Right kidney (tissue), 1 donor: ENCODE data around the gene CCNI.
"Not testable (repeated sequence)": the region's sequence is repeated elsewhere in the genome, so short reads cannot be mapped to it uniquely, and the experiment has no call there.

Source experiments
- DNase-seq: peaks from one replicate; pipeline ENCODE4 v3.0.0-alpha.2; 2016

CCNI gene

DNA sequence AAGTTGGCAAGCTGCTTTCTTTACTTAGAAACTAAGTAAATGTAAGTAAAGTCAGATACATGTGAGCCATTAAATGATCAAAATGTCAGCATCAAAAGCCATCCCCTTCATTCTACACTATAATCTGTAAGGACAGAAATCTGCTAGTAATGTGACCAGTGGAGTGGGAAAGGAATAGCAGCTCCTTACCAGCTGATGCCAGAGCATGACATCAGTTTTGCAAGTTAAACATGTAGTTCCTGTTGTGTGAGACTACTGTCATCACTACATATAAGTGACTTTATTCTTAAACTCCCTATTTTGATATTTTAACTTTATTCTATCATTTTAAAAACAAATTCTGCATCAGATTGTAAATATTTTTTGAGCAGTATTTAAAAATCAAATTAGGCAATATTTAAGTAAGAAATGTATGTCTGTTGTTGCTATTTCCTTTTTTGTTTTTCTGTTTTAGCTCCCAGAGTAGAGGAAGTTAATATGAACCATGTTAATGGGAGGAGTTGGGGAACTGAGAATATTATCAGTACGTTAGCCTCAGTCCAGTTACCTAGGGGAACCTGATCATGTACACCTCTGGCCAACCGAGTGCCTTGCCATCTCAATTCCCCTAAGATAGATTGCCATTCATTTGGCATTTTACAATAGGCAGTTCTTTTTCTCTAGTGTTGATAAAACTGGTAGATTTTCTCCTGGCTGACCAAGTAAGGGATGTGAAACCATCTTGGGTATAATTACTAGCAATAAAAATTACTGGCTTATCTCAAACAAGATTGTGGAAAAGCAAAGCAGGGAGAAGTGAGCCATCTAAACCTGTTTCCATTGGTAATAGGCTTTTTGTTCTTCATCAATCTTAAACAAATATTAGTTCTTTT lies 34.7 kb downstream of the CCNI start:
- DNase-seq: no peak

DNA sequence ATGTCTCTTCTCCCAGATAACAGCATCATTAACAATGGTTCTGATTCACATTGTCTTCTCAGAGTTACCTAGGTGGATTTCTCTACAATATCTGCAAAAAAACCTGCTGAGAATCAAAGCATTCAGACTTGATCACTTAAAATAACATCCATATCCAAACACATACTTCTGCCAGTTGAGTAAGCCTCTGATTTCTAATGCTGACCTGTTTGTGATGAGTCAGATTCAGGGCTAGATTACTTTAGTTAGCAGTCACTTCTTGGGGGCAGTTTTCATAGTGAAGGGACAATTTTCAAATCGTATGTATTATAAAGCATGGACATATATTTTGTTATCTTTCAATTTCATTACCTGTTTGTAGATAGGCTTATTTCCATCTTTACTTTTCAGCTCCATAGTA lies 35.5 kb downstream of the CCNI start:
- DNase-seq: no peak

DNA sequence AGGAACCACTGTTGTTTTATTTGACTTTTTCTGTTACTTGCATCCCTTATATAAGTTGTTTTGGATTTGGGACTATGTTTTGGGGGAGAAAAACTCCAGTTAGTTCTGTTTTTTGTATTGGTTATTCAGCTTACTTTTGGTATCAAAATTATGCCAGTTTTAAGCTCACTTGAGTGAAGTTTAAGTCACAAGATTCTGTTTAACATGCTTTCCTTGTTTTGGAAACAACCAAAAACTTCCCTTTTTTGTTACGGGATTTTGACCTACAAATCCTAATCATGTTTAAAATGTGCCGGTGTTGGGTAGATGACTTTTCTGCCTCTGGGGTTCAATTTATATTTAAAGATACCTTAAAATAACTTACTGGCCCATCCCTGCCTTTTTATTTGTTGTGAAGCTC lies 36.0 kb downstream of the CCNI start:
- no peak for DNase-seq

DNA sequence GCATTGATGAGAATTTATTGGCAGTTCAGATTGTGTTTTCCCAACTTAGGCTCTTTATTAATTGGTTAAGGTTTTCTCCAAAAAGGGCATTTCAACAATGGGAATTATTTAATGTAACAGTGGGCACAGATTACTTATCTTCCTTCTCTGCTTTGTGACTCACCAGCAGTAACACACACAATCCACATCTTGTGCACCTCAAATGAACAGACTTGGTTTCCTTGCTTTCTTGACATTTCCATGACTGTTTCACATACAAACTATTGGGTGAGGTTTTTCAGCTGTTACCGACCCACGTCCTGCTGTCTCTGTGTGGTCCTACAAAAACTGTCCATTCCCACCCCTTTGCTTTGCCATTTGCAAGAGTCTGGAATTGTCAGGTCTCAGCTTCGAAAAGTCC lies 38.1 kb downstream of the CCNI start:
- DNase-seq: no peak

DNA sequence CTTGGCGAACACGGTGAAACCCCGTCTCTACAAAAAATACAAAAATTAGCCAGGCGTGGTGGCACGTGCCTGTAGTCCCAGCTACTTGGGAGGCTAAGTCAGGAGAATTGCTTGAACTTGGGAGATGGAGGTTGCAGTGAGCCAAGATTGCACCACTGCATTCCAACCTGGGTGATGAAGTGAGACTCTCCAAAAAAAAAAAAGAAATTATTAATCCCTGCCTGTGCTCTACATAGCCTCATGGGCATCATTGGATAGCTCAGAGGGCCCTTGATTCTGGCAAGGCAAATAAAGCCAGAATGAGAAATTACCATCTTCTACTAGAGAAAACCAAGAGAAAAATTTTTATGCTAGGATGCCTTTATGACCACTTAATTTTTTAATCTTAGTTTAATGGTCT lies 38.6 kb downstream of the CCNI start:
- not testable (repeated sequence) for DNase-seq

DNA sequence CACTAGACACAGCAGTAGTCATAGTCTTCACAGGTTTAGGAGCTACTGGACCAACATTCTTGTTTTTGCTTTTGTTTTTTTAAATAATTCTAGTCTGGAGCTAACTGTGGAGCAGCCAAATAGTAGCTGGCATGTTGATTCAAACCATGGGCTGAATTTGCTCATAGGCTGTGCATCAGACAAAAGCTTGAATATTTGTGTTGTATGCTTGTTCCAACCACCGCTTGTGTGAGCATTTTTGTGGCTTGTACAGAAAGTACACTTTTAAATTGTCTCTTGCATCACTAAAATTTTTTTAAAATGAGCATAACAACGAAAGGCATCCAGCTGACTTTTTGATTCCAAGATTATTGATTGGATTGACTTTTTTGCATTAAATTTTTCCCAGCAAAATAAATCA lies 39.6 kb downstream of the CCNI start:
- no peak for DNase-seq

DNA sequence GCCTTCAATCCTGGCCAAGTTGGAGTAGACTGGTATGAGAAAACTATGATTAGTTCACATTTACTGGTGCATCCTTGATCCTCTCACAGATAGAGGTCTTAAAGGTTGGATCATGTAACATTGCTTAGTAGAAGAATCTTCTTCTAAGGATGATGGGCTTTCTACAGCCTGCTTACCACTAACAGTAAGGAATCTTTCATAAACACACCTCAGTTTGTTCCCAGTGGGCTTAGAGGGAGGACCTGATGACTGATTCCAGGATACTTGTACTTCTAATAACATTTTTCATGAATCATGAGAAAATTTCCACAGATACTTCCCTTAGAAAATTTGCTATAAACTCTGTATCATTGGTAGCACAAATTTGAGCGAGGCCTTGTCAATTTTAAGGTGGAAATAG lies 40.6 kb downstream of the CCNI start:
- no peak for DNase-seq

DNA sequence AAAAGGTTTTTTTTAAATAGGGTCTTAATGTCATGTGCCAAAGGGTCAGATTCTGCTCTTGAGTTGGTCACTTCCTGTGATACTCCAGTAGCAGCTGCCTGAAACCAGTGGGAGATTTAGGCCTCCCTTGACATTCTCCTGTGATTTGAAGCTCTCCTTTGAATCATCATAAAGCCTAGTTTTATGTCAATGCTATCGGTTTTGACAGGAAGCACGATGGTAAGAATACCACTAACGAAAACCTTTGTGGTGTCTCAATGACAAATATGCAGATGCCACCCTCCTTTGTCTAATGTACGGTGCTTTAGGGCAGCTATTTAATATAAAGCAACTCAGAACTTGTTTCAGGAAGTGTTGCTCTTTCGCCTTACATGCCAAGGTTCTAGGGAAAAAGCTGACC lies 44.2 kb downstream of the CCNI start:
- DNase-seq: no peak

DNA sequence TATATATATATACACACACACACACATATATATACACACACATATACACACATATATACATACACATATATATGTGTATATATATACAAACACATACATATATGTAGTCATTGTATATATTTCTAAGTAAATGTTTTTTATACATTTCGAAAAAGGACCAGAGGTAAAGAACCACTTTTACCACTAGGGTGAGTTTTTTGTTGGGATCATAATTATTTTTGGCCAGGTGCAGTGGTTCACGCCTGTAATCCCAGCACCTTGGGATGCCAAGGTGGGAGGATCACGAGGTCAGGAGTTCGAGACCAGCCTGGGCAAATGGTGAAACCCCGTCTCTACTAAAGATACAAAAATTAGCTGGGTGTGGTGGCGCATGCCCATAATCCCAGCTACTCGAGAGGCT lies 46.0 kb downstream of the CCNI start:
- DNase-seq: not testable (repeated sequence)

DNA sequence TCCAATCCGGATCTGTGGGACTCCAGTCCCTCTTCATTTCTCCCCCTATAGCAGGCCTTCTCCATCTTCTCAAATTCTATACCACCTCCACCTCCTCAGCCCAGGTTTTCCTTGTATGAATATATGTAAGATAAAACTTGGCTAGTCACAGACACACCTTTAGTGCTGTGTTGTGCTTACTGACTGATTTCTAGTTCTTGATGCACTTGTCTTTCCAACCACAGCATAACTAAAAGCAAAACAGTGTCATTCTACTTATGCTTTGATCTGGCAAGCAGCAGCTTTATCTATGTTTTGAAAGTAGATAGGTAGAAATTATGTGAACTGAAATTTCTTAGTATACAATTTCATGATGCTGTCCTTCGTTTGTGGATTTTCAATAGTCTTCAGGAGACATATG lies 47.5 kb downstream of the CCNI start:
- DNase-seq: no peak

DNA sequence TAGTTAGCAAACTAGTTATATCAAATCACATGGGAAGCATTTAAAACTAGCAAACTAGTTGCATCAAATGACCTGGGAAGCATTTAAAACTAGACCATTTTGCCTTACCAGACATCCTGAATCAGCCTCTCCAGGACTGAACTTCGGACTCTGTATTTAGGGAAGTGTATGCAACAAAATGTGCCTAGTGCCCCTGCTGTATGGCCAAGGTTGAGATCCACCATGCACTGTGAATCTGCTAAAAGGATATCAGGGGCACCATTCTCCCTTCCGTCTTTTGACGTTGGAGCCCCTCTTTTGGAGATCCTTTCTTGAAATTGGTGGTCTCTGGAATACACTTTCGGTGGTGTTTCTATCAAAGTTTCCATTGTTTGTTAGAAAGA lies 49.5 kb downstream of the CCNI start:
- DNase-seq: no peak

DNA sequence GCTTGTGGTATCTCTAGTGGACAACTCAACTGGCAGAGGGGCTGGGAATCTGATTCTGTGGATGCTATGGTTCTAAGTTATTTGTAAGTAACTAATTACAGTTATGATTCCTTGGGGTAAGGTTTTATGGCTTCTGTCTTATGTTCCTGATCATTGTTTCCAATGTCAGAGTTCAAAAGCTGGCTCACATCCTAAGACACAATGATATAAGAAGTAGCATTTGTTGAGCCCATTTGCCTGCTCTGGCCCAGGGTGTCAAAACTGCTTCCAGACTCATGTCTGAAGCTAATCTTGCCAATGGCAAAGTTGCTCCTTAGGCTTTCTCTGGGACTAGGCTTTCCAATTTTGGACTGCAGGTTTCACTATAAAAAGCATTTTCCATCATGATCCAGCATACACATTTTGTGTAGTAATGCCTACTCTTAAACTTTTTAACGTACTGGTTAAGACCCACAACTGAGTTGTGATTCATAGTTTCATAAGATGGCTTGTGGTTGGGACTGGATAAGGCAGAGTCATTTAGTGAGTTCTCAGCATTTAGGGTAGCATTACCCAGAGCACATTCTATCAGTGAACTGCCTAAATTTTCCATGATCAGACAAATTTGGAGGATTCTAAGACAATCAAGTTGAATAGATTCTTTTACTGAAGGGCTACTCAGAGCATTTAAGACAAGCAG lies 50.0 kb downstream of the CCNI start:
- no peak for DNase-seq

DNA sequence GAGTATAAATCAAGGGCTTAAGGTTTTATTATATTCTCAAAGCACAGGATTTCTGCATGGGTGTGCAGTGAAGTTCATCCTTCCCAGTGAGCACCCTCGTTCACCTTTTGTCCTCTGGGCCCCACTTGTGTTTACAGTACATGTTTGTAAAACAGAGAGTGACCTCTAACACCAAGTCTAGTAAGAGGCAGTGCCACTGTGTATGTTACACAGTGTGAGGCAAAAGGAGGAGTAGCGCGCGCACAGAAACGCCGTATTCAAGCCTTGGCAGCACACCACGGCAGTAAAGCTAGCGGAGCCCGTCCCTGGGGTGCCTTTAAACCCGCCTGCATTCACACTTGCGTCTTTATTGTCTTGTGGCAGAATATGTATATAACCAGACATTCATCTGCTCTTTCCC lies 51.9 kb downstream of the CCNI start:
- no peak for DNase-seq

DNA sequence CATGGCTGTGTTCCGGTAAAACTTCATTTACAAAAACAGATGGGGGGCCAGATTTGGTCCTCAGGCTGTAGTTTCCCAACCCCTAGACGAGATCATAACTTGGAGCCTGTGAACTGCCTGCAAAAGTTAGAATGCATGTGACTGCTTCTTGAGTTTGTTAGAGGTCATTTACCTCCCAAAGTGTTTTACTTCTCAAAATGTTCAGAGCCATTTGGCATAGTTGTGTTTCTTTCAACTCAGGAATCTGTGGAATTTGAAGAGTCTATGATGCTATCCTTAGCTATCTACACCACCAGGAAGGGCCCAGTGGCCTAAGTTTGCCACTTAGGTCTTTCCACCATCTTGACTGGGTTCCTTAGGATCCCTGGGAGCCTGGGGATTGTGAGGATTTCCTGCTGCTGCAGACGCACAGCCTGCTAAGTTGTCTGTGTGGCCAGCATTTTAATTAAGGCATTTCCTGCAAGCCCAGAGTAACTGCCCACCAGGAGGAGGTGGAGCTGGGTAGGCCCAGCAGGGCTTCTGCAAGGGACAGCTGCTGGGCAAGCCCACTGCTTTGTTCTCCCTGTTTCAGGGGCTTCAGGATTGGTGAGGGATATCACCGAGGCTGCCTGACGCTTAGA lies 53.1 kb downstream of the CCNI start:
- no peak for DNase-seq

DNA sequence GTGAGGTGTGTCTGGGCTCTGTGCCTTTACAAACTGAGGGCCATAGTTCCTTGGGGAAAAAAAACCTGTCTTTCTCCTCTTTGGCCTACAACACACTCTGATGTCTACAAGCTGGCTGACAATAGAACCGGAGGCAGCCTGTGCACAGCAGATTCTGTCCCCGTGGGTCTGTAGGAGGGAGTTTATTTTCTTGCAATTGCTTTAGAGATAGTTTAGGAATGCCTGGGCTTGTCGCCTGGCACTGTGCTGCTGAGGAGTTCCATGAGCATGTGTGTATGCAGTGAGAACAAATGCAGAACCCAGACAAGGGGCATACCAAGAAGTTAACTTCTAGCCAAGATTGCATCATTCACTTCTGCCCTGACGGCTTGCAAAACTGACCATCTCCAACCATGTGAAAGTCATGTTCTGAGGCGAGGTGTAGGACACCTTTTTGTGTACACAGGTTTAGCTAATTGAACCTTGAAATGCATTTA lies 54.1 kb downstream of the CCNI start:
- DNase-seq: no peak

DNA sequence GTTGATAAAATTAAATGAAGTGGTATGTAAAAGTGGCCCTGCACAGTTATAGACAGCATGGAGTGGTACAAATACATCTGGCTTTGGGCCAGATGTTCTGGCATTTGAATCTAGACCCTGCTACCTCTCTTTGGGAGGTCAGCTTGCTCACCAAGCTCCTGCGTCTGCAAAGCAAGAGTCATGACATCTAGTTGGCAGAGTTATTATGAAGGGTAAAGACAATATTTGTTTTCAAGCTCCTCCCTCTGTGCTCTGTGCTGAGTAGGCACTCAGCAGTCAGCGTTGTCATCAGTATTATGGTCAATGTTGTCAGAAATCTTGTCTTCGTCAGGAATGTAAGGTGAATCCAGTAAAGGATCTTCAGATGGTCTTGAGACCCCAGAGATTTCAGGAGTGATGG lies 55.8 kb downstream of the CCNI start:
- no peak for DNase-seq

DNA sequence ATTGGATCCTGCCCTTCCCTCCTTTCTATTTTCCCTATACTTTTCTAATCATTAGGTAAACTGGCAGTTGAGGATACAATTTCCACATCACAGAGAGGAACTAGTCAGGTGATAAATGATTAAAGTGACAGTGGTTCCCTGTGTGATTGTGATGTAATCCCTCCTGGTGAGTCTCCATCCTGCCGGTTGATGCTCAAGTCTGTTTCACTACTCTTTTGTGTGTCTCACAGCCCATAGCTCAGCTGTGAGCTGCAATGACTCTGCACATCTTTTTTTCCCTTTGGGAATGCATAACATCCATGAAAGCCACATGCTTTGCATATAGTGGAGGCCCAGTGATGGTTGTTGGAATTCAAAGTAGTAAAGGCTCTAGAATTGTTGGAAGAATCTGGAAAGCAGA lies 60.4 kb downstream of the CCNI start:
- no peak for DNase-seq

DNA sequence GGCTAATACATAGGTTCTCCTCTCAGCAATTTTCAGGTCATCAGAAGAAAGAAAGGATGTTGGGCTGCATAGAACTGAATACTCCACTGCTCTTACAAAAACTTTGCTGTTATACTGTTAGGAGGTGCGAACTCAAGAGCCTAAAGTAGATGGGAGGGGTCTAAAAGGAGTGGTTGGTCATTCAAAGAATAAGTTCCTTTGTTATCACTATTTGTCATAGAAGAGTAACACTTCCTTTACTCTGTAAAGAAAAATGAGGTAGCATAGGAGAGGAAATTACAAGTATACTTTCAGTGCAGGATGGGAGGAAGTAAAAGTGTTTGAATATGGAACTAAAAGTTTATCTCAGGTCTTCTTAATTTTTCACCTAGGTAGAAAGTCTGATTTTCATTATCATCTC lies 61.5 kb downstream of the CCNI start:
- DNase-seq: no peak

DNA sequence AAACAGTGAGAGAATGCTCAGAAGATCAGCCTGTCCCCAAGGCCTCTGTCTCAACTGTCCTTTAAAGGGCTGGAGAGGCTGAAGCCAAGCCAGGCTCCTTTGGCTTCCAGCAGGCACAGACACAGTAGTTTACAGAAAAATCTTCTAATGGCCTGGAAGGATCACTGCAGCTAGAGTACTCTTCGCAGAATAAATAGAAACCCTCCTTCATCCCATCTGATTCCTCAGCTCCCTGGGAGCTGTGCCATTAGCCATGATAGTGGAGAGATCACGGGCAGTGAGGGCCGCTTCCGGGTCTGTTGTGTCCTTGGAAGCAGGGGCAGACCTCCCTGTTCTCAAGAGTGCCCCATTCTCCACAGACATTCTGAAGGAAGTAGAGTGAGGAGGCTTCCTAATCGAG lies 63.1 kb downstream of the CCNI start:
- no peak for DNase-seq

DNA sequence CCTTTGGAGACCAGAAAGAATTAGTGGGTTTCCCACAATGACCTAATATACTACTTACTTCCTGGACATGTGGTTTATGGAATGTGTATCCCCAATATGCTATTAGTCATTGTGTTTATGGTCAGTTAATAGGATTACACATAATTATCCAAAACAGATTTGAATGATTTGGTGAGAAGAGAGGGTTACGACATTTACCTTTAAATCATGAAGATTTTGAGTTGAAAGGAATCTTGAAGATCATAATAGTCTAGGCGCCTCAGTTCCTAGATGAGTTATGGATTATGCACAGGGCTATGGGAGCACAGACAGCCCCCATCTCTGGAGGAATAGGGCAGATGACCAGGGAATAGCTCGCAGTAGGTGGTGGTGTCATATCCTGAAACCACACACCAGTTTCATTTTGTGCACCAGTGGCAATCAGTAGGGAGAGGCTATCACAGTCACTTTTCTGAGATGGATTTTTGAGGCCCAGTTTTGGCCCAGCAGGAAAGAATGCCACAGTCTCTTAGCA lies 64.9 kb downstream of the CCNI start:
- no peak for DNase-seq

DNA sequence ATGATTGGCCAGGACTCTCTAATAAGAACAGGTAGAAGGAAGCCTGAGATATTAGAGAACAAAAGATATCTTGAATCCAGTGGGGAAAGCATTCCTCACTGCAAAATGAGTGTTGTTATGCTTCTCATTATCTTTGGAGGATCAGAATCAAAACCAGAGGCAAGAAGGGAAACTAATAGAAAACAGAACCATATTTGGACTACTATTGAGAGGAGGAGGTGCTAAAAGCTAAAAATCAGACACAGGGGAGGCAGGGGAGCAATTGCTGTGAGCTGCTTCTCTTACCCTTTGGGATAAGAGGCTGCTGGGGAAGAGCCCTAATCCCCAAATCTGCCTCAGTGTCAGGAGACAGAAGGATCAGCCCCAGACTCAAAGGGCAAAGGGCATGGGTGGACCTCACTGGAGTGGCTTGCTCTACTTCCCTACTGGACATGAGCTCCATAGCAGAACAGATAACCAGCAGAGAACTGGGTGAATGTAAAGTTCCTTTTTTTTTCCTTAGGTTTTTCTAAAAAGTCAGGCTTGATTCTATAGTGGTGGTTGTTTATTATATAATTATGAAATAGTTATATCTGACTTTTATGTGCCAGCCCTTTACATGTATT lies 66.2 kb downstream of the CCNI start:
- DNase-seq: no peak

DNA sequence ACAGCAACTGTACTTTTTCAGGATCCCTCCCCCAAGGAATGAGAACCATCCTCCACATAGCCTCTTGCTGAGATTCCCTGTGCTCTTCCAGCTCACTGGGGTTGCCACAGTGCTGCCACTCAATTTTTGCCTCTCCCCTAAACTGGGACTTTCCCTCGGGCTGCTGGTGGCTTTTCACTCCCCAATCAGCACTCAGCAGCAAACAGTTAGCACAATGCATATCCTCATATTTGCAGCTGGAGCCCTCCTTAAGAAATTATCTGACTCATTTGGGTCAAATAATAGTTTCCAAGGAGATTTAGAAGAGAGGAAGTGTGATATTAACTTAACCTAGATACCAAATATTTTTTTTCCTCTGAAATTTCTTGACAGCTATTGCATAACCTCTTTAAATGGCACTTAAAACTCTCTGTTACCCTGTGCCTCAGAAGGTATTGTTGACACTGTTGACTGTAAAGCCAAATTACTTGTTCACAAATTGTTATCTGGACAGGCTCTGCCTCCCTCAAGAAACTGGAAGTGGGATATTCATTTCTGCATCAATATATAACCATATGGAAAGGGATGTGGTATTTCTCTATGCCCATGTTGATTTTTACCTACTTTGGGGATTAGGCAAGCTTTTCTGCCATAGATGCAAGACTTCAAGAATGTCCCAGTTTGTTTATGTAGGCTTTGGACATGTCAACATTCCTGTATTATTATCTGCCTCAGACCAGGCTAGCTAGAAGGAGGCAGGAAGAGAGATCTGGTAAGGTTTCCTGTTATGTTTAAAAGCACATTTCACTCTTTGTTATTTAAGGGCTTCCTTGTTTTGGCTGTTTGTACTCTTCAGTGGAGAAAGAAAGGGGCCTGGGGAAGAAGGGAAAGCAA lies 68.2 kb downstream of the CCNI start:
- DNase-seq: no peak
